Astrocyte (in vitro differentiated cells and primary cell): ENCODE data around the gene VPS13A. TPM values are rescaled to one million over a fixed set of nuclear protein-coding genes. Genes with fewer than 3 reads are reported as not detected.
"Not testable (repeated sequence)": the region's sequence is repeated elsewhere in the genome, so short reads cannot be mapped to it uniquely, and the experiment has no call there.

ENCODE experiments used
- DNase-seq: peaks from one replicate; pipeline ENCODE4 v3.0.0-alpha.2; 2010; ENCODE audit warnings: low read depth
- FAIRE-seq: peaks from 2 replicates; lab custom pipeline; 2011; peaks lifted over from hg19 to GRCh38; lab: Jason Lieb, UNC
- H2AFZ ChIP-seq: 2 replicates; pipeline ENCODE4 v1.6.0; 2012; ENCODE audit warnings: low read depth, low read length, inconsistent platforms
- H3K27ac ChIP-seq: 2 replicates; pipeline ENCODE4 v1.5.1; 2011; ENCODE audit warnings: low read depth, low read length, inconsistent platforms
- H3K27me3 ChIP-seq: 2 replicates; pipeline ENCODE4 v1.6.0; 2011; ENCODE audit warnings: low read length, inconsistent platforms; ENCODE audit not compliant: insufficient read depth
- H3K36me3 ChIP-seq: 2 replicates; pipeline ENCODE4 v1.5.1; 2011; ENCODE audit warnings: low read length, inconsistent platforms; ENCODE audit not compliant: insufficient read depth
- H3K4me1 ChIP-seq: 2 replicates; pipeline ENCODE4 v1.5.1; 2011; ENCODE audit warnings: low read length, inconsistent platforms; ENCODE audit not compliant: insufficient read depth
- H3K4me2 ChIP-seq: 2 replicates; pipeline ENCODE4 v1.6.0; 2012; ENCODE audit warnings: low read length, inconsistent platforms
- H3K4me3 ChIP-seq: 2 replicates; pipeline ENCODE4 v1.5.1; 2011; ENCODE audit warnings: low read depth, mild to moderate bottlenecking, low read length, inconsistent platforms; ENCODE audit not compliant: insufficient read depth
- H3K79me2 ChIP-seq: 2 replicates; pipeline ENCODE4 v1.6.0; 2012; ENCODE audit warnings: mild to moderate bottlenecking, low read length, inconsistent platforms; ENCODE audit not compliant: insufficient read depth
- H3K9ac ChIP-seq: 2 replicates; pipeline ENCODE4 v1.6.0; 2012; ENCODE audit warnings: mild to moderate bottlenecking, low read length, inconsistent platforms
- H3K9me3 ChIP-seq: 2 replicates; pipeline ENCODE4 v1.5.1; 2012; ENCODE audit warnings: low read depth, mild to moderate bottlenecking, low read length, inconsistent platforms; ENCODE audit not compliant: insufficient read depth
- H4K20me1 ChIP-seq: 2 replicates; pipeline ENCODE4 v1.6.0; 2012; ENCODE audit warnings: low read length, inconsistent platforms; ENCODE audit not compliant: insufficient read depth
- H3K27ac Mint-ChIP-seq: one replicate; pipeline ENCODE4 v1.8.0; 2021; ENCODE audit warnings: mild to moderate bottlenecking, mixed read lengths; ENCODE audit not compliant: unreplicated experiment
- H3K27me3 Mint-ChIP-seq: one replicate; pipeline ENCODE4 v1.8.0; 2021; ENCODE audit warnings: low read depth, mixed read lengths; ENCODE audit not compliant: unreplicated experiment
- H3K36me3 Mint-ChIP-seq: one replicate; pipeline ENCODE4 v1.8.0; 2021; ENCODE audit warnings: low read depth, mixed read lengths; ENCODE audit not compliant: unreplicated experiment
- H3K4me1 Mint-ChIP-seq: one replicate; pipeline ENCODE4 v1.8.0; 2021; ENCODE audit warnings: low read depth, mixed read lengths; ENCODE audit not compliant: unreplicated experiment
- H3K4me3 Mint-ChIP-seq: one replicate; pipeline ENCODE4 v1.8.0; 2021; ENCODE audit warnings: mild to moderate bottlenecking, moderate library complexity, mixed read lengths; ENCODE audit not compliant: unreplicated experiment
- H3K9me3 Mint-ChIP-seq: one replicate; pipeline ENCODE4 v1.8.0; 2021; ENCODE audit warnings: mild to moderate bottlenecking, mixed read lengths; ENCODE audit not compliant: unreplicated experiment
- CTCF ChIP-seq: IDR thresholded peaks from 2 replicates; pipeline ENCODE4 v1.5.1; 2011; ENCODE audit warnings: low read depth, mild to moderate bottlenecking, inconsistent platforms, low read length, moderate library complexity; ENCODE audit not compliant: insufficient read depth
- EZH2 ChIP-seq: IDR thresholded peaks from 2 replicates; pipeline ENCODE4 v1.6.1; 2012; ENCODE audit warnings: mild to moderate bottlenecking, low read length, inconsistent platforms; ENCODE audit not compliant: insufficient read depth
- total RNA-seq: library from RNA; stranded (reverse); gene quantifications from 2 replicates; pipeline ENCODE4 v1.2.1, GENCODE V29; 2021

Gene VPS13A
- total RNA-seq, 1 donor from 2014 or later: 34.9 TPM

GRCh38 chr9:77257275-77257674 is 79.9 kb downstream of the VPS13A start:
- H3K9me3 Mint-ChIP-seq: no peaks in the 10 kb centered on the region
- Histone ChIP-seq H3K36me3 (no peaks in the 10 kb centered on the region), H3K79me2 (no peaks in the 10 kb centered on the region), H3K4me3 (no peak overlapping the region), H3K9me3 (no peaks in the 10 kb centered on the region), H3K4me2 (no peak overlapping the region), H4K20me1 (no peaks in the 10 kb centered on the region), H3K4me1 (no peaks in the 10 kb centered on the region), H2AFZ (no peak overlapping the region), H3K27me3 (no peaks in the 10 kb centered on the region), H3K9ac (no peak overlapping the region), H3K27ac (no peak overlapping the region)
- TF ChIP-seq EZH2 (no peak), CTCF (no peak)
- DNase-seq (no peak), FAIRE-seq (no peak)
- H3K4me1 Mint-ChIP-seq: no peaks in the 10 kb centered on the region
- H3K36me3 Mint-ChIP-seq: peaks cover 7% of the 10 kb centered on the region
- no peaks in the 10 kb centered on the region for H3K27me3 Mint-ChIP-seq
- H3K4me3 Mint-ChIP-seq: no peak overlapping the region
- no peak overlapping the region for H3K27ac Mint-ChIP-seq

GRCh38 chr9:77261605-77262004 is 84.3 kb downstream of the VPS13A start:
- Histone ChIP-seq H3K4me3 (no peak overlapping the region), H4K20me1 (no peaks in the 10 kb centered on the region), H3K27me3 (no peaks in the 10 kb centered on the region), H3K36me3 (no peaks in the 10 kb centered on the region), H3K4me1 (no peaks in the 10 kb centered on the region), H3K9me3 (no peaks in the 10 kb centered on the region), H3K9ac (no peak overlapping the region), H2AFZ (no peak overlapping the region), H3K4me2 (no peak overlapping the region), H3K27ac (no peak overlapping the region), H3K79me2 (no peaks in the 10 kb centered on the region)
- no peaks in the 10 kb centered on the region for H3K4me1 Mint-ChIP-seq
- H3K9me3 Mint-ChIP-seq: peaks cover 15% of the 10 kb centered on the region
- H3K27ac Mint-ChIP-seq: no peak overlapping the region
- peaks cover 16% of the 10 kb centered on the region for H3K36me3 Mint-ChIP-seq
- DNase-seq (no peak), FAIRE-seq (no peak)
- no peak overlapping the region for H3K4me3 Mint-ChIP-seq
- TF ChIP-seq CTCF: no peak
- no peak for TF ChIP-seq EZH2
- no peaks in the 10 kb centered on the region for H3K27me3 Mint-ChIP-seq

- not testable (repeated sequence) for H3K27me3 ChIP-seq, H3K79me2 ChIP-seq, DNase-seq, H3K4me3 ChIP-seq, H3K4me1 Mint-ChIP-seq, H3K4me1 ChIP-seq, FAIRE-seq, H3K27ac Mint-ChIP-seq, H3K9me3 ChIP-seq, H4K20me1 ChIP-seq, H2AFZ ChIP-seq, H3K4me3 Mint-ChIP-seq, H3K36me3 ChIP-seq, H3K27ac ChIP-seq, H3K4me2 ChIP-seq, H3K9ac ChIP-seq, H3K27me3 Mint-ChIP-seq
- Mint-ChIP-seq H3K9me3 (peaks cover 15% of the 10 kb centered on the region), H3K36me3 (peaks cover 19% of the 10 kb centered on the region)
Measured at GRCh38 chr9:77267762-77268161, 90.4 kb downstream of the VPS13A start.
